Measurements from ENCODE around the gene ATG2A. TPM values are rescaled to one million over a fixed set of nuclear protein-coding genes. Genes with fewer than 3 reads are reported as not detected.

The ATG2A gene
- polyA plus RNA-seq, 1 donor (not counting 4 experiments of a cell fraction or from before 2014, with no cell fraction given) = 2.4 TPM

DNA sequence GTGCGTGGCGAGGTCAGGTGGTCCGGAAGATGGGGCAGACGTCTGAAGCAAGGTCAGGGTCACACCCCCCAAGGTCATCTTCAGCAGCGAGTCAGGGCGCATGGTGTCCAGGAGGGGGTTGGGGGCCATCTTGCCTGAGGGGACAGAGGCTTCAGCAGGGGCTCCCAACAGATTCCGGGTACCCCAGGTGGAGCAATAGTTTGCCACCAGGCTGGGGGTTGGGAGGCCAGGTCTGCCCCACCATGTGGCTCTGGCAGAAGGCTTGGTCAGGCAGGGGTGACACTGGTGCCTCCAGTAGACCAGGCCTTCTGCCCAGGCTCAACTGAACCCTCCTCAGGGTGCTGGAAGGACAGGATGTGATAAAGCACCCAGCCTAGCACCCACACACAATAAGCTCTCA, 5.9 kb downstream of the ATG2A start:
- dilution Hi-C loops (cut with MboI; ENCODE audit: extremely low pct_ligation_motif_present, low sequenced_read_pairs) = no loop called here
- H3K36me3 ChIP-seq (ENCODE audit: control insufficient read depth in 2 of 2, extremely low read depth in 1 of 2, insufficient read depth in 2 of 2, low read length in 2 of 2) = peaks cover 15 to 48% of the 10 kb centered on the region in 2 experiments
- FAIRE-seq = no peak

DNA sequence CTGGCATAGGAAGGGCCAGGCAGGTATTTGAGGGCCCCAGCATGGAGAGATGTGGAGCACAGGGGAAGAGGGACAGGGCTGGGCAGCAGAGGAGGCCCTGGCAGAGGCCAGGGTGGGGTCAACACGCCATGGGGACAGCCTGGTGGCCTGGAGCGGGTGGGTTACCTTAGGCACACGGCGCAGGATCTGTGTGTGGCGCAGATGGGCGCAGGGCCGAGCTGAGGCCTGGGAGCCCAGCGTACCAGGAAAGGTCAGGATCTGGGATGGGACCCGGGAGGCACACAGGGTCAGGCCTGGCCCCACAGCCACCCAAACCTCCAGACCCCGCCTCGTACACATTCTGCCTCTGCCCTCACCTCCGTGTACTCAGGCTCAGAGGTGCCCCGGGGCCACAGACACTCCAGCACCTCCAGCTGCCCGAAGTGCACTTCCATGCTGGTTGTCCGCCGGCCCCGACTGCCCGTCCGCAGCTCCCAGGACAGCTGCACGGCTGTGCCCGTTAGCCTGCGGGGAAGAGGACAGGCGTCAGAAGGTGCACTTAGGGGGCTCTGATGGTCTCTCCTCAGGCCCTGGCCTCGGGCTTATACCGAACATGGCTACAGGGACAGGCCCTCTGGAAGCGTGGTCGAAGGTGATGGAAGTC, 6.4 kb downstream of the ATG2A start:
- TF ChIP-seq, protein P1, sequence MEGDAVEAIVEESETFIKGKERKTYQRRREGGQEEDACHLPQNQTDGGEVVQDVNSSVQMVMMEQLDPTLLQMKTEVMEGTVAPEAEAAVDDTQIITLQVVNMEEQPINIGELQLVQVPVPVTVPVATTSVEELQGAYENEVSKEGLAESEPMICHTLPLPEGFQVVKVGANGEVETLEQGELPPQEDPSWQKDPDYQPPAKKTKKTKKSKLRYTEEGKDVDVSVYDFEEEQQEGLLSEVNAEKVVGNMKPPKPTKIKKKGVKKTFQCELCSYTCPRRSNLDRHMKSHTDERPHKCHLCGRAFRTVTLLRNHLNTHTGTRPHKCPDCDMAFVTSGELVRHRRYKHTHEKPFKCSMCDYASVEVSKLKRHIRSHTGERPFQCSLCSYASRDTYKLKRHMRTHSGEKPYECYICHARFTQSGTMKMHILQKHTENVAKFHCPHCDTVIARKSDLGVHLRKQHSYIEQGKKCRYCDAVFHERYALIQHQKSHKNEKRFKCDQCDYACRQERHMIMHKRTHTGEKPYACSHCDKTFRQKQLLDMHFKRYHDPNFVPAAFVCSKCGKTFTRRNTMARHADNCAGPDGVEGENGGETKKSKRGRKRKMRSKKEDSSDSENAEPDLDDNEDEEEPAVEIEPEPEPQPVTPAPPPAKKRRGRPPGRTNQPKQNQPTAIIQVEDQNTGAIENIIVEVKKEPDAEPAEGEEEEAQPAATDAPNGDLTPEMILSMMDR (optimal IDR thresholded peaks at IDR 0.05 in 1 of 3, IDR thresholded peaks at IDR 0.05 in 1 of 3, conservative IDR thresholded peaks at IDR 0.05 in 1 of 3; ENCODE audit: extremely low read depth in 1 of 3, insufficient read depth in 2 of 3, low read length in 3 of 3) = no peak
- no peak for TF ChIP-seq EZH2 (IDR thresholded peaks at IDR 0.05; ENCODE audit: low read length)
- Histone ChIP-seq H3K27ac (ENCODE audit: control insufficient read depth, insufficient read depth, low read length) (no peak overlapping the region), H3K9ac (ENCODE audit: control insufficient read depth, extremely low read depth, insufficient read depth, low read length) (no peak overlapping the region), H4K20me1 (ENCODE audit: control insufficient read depth, extremely low read depth, insufficient read depth, low read length) (no peaks in the 10 kb centered on the region), H3K9me3 (ENCODE audit: control insufficient read depth, low read depth, low read length) (no peaks in the 10 kb centered on the region), H3K4me1 (ENCODE audit: control insufficient read depth, extremely low read depth, insufficient read depth, low read length) (no peaks in the 10 kb centered on the region), H3K4me2 (ENCODE audit: control insufficient read depth, extremely low read depth, insufficient read depth, low read depth, low read length) (no peak overlapping the region), H3K79me2 (ENCODE audit: control insufficient read depth, insufficient read depth, low read length) (peaks cover under 1% of the 10 kb centered on the region), H2AFZ (ENCODE audit: control insufficient read depth, low read length) (no peak overlapping the region), H3K4me3 (ENCODE audit: control insufficient read depth in 2 of 3, extremely low read depth in 1 of 3, insufficient read depth in 2 of 3, low read depth in 1 of 3, low read length in 3 of 3) (no peak overlapping the region), H3K9me1 (ENCODE audit: control insufficient read depth, extremely low read depth, insufficient read depth, low read length) (no peaks in the 10 kb centered on the region), H3K36me3 (ENCODE audit: control insufficient read depth in 2 of 2, extremely low read depth in 1 of 2, insufficient read depth in 2 of 2, low read length in 2 of 2) (peaks cover 21 to 49% of the 10 kb centered on the region in 2 experiments), H3K27me3 (ENCODE audit: control insufficient read depth, extremely low read depth, insufficient read depth, low read length) (no peaks in the 10 kb centered on the region)
- dilution Hi-C loops (cut with MboI; ENCODE audit: extremely low pct_ligation_motif_present, low sequenced_read_pairs) = no loop called here
- FAIRE-seq (no peak), DNase-seq (ENCODE audit: low read depth, low spot score) (no peak)

More for the DNA sequence above, 5.9 kb downstream of the ATG2A start:
- H3K4me1 ChIP-seq (ENCODE audit: control insufficient read depth, extremely low read depth, insufficient read depth, low read length) = peaks cover 6% of the 10 kb centered on the region
- H3K4me2 ChIP-seq (ENCODE audit: control insufficient read depth, extremely low read depth, insufficient read depth, low read depth, low read length) = no peak overlapping the region
- no peaks in the 10 kb centered on the region for H3K27me3 ChIP-seq (ENCODE audit: control insufficient read depth, extremely low read depth, insufficient read depth, low read length)
- peaks cover 6% of the 10 kb centered on the region for H3K79me2 ChIP-seq (ENCODE audit: control insufficient read depth, insufficient read depth, low read length)
- TF ChIP-seq, protein P1 (optimal IDR thresholded peaks at IDR 0.05 in 1 of 3, IDR thresholded peaks at IDR 0.05 in 1 of 3, conservative IDR thresholded peaks at IDR 0.05 in 1 of 3; ENCODE audit: extremely low read depth in 1 of 3, insufficient read depth in 2 of 3, low read length in 3 of 3) = no peak
- TF ChIP-seq EZH2 (IDR thresholded peaks at IDR 0.05; ENCODE audit: low read length) = no peak
- no peak overlapping the region for H3K9ac ChIP-seq (ENCODE audit: control insufficient read depth, extremely low read depth, insufficient read depth, low read length)
- H3K27ac ChIP-seq (ENCODE audit: control insufficient read depth, insufficient read depth, low read length) = no peak overlapping the region
- H2AFZ ChIP-seq (ENCODE audit: control insufficient read depth, low read length) = no peak overlapping the region
- DNase-seq (ENCODE audit: low read depth, low spot score) = no peak
- H3K4me3 ChIP-seq (ENCODE audit: control insufficient read depth in 2 of 3, extremely low read depth in 1 of 3, insufficient read depth in 2 of 3, low read depth in 1 of 3, low read length in 3 of 3) = no peak overlapping the region
- H3K9me1 ChIP-seq (ENCODE audit: control insufficient read depth, extremely low read depth, insufficient read depth, low read length) = no peaks in the 10 kb centered on the region
- no peaks in the 10 kb centered on the region for H4K20me1 ChIP-seq (ENCODE audit: control insufficient read depth, extremely low read depth, insufficient read depth, low read length)
- H3K9me3 ChIP-seq (ENCODE audit: control insufficient read depth, low read depth, low read length) = no peaks in the 10 kb centered on the region

All from keratinocyte (primary cell).